HG03064 (cell line): ENCODE measurements around the gene SMIM41.

Experiments used
- ATAC-seq: cut with Tn5 transposase; IDR thresholded peaks from one replicate; pipeline ENCODE4 v1.9.1; 2021; ENCODE audit warnings: low read depth; ENCODE audit not compliant: unreplicated experiment

The SMIM41 gene

GRCh38 chr12:52079576-52080402 lies at the start of gene SMIM41:
SMIM41 (plus strand) TSS chr12:52079704; CDS start chr12:52079780, 76 bp downstream.
- no peak for ATAC-seq

DNA sequence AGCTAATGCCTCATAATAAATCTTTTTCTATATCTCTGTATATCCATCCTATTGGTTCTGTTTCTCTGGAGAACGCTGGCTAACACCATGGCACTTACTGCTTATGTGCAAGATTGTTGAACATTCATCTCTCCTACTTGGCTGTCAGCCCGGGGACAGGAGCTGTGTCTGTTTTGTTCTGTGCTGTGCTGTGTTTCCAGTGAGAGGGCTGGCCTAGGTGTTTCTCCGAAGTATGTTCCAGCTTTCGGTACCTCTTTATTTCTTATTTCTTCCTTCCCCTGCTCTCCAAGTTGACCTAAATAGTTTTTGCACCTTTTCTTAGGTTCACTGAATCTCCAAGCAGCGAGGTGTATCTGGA lies 47.1 kb upstream of the SMIM41 start:
- ATAC-seq: no peak

DNA sequence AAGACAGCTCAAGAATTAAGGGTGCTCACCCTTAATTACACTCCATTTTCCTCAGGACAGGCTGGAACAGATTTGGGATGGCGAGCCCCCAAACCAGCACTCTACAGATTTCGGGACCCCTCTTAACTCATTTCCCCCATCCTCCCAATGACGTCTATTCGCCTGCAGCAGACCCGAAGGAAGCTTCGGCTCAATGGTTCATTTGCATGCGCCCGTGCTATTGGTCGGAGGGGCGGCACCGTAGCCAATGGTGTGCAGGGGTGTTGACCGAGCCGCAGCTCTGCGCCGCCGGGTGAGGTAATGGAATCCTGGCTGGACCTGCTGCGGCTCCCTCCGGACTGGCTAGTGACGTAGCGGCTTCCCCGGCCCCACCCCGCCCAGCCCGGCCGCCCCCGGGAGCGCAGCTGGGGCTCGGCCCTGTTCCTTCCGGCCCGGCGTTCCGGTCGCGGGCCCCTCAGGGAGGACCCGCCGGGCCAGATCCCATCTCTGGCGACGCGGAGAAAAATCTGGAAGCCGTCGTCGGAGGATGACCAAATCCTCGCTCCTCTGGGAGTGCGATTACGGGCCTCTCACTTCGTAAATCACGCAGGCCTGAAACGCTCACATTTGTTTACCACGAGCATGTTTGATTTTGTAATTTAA lies 46.6 kb upstream of the SMIM41 start:
- peak; percentile 75 for ATAC-seq

DNA sequence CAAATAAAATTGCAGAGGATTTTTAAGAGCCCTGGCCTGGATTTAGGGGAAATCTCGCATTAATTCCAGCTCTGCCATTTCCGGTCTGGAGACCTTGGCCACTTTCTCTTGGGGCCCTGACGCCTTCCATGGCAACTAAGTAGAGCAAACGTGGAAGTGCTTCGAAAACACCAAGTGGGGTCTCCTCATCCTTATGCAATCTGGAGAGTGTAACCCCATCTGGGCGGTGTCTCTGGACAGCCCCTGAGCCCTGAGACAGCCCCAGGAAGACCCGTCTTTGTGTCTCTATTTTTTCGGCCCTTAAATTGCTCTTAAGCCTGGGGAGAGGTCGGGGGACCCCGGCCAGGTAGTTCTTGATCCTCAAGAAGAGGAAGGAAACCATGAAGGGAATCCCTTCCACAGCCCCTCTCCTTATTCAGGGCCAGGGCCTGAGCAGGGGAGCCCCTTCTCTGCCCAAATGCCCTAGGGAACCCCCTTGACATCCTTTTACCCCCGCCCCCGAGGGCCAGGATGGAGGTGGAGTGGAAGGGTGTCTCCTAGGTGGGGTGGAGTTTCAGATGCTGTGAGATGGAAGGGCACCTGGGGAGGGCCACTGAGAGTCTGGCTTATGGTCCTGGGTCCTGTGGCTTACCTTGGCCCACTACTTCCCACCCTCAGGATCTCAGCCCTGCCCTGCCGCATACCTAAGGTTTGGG lies 45.9 kb upstream of the SMIM41 start:
- no peak for ATAC-seq

DNA sequence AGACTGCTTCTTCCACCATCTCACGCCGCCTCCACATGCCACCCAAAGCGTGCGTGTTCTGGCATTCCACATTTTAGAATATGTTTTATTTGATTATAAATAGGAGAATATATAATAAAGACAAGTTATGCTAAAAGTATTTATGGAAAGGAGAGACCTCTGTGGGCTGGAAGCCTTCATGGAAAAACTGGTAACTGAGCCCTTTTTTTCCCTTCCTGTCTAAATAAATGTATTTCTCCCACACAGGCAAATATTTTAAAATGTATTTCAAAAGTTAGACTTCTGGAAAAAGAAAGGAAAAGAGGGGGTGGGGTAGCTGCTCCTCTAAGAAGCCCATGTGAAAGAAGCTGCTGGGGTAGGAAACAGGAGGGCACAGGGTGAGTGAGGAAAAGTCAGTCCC lies 44.3 kb upstream of the SMIM41 start:
- no peak for ATAC-seq

DNA sequence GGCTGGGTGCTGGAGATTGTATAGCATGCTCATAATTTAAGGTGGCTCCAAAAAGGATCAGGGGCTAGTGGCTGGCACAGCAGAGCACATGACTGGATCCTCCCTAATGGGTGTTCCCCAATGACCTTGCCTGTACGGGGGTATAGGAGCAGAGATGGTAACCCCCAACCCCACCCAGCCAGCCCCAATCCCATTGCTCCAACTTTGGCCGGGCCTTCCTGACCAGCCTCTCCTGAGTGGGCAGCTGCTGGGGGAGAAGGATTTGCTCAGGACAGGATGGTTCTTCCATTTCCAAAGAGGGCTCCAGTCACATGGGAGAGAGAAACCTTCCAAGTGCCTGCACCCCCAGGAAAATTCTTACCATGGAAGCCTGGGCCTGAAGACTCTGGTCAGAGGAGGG lies 43.6 kb upstream of the SMIM41 start:
- no peak for ATAC-seq

GRCh38 chr12:52036587-52037171 lies 42.8 kb upstream of the SMIM41 start:
- no peak for ATAC-seq

GRCh38 chr12:52037248-52037861 lies 42.1 kb upstream of the SMIM41 start:
- ATAC-seq: no peak

DNA sequence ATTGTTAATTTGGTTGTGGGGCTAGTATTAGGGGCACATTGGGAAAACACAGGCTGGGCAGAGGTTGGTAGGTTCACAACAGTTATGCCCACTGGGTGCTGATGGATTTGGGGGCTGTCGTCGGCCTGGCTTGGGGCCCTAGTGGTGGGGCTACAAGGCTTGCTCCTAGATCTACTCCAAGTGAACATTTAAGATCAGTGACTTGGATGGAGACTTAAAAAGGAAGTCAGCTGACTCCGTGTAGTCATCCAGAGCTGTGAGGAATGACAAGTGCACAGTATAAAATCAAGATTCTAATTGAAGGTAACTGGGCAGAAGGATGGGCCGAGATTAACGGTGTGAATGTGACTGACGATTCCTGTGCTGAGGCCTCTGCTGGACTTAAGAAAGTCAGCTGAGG lies 41.1 kb upstream of the SMIM41 start:
- no peak for ATAC-seq

- ATAC-seq: no peak
Observed at GRCh38 chr12:52041035-52041434, 38.5 kb upstream of the SMIM41 start.

GRCh38 chr12:52041695-52042123 lies 37.8 kb upstream of the SMIM41 start:
- no peak for ATAC-seq

DNA sequence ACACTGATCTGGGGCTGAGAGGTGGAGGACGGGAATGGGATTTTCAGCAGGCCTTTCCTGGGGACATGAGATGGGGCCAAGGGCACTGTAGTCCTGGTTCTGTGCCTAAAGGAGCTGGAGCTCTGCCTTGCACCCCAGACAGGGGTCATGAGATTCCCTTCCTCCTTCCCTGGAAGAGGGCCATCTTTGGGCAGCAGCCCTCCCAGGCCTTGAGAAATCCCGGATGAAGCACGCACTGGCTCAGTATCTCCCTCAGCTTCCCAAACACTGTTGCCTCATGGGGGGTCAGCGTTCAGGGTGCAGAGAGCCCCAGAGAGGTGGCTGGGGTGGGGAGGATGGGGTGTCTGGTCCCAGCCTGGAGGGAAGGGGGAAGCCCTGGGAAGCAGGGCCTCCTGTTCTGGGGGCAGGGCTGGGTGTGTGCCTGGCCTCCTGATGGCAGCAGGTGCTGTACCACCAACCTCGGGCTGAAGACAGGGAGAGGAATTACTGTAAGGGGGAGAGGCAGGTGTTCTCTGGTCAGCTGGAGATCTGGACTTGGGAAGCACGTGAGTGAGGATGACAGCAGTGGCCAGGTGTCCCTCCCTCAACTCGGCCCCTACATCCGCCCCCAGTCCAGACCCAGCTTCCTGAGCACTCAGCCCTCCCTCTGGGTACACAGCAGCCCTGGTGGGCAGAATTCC lies 36.7 kb upstream of the SMIM41 start:
- no peak for ATAC-seq

DNA sequence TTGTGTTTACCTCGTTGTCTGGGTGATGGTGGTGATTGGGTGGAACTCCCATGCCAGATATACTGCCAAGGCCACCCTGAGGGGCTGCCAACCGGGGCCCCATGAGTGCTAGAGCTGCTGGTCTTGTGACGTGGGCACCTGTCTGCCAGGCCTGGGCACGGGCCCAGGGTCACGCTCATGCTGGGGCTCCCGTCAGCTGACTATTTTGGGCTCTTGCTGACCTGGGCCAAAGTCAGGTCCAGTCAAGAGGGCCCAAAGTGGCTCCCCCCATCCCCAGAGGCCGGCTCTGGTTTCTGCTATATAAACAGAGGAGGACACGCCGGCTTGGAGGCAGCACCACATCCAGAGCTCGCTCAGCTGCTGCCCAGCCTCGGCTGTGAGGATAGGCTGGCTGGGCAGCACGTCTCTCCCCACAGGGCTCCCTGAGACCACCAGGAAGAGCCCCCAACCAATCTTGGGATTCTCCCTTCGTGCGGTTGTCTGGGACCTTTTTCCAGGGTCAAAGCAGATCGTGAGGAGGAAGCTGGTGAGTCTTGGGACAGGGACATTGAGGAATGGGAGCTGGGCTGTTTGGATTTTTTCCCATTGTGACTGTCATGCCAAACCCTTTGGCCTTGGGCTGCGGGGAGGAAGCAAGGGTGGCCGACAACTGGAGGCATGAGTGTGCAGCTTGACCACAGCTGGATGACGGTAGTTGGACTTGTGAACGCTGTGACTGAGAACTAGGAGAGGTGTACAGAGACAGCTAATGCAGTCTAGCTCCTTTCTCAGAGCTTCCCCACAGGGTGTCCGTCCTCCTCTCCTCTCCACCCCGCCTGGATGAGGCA lies 35.9 kb upstream of the SMIM41 start:
- no peak for ATAC-seq

DNA sequence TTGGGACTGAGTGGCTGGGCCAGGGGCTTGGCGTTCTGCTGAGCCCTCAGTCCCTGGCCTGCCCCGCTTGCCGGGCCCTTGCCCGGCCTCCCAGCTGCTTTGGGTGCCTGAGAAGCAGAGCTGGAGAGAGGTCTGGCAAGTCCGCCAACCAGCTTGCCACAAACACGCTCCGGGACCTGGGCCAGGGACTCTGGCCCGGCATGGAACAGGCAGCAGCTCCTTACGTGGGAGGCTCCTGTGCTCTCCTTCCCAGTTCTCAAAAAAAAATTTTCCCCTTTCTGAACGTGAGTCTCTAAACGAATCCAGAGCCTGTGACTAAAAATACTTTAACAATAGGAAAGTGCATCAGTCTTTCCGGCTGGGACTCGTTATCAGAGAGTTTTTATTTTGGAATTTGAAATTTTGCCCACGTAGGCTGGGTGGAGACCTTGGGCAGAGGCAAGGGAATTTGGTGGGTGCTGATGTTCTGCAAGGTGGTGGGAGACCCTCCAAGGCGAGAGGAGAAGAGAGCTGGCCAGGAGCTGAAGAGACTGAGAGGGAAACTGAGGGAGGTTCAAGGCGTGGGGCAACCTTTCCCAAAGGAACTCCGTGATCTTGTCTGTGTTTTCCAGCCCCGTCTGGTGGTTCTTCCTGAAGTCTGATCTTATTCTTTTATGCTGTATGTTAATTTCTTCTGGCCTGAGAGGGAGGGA lies 35.1 kb upstream of the SMIM41 start:
- ATAC-seq: no peak

DNA sequence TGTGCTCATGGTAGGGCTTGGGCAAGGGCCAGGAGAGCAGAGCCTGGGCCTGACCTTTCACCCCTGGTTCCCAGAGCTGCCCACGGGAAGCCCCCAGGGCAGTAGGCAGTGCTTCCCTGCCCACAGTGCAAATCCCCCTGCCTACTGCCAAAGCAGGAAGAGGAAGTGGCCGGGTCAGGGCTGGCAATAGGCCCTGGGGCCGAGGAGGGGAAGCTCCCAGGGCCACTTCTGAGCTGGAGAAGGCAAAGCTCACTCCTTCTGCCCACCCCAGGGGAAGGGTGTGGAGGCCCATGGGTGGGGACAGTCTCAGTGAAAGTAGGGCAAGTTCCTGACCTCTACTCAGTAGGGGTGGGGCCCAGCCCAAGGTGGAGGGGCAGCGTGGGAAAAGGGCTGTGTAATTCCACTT lies 33.7 kb upstream of the SMIM41 start:
- ATAC-seq: no peak

DNA sequence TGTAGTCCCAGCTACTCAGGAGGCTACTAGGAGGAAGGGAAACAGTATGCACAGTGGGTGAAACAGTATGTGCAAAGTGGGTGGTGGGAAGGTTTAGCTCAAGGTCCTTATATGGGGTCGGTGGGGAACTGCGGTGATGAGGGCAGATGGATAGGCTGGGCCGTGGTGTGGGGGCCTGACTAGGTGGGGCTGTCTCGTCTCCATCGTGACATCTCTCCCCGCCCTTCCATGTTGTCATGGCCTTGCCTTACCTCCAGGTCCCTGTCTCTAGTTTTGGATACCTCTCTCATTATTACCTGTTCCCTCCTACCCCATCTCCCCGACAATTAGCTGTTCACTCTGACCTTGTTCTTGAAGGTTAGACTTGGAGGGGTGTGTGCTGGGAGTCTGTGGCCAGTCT lies 32.6 kb upstream of the SMIM41 start:
- no peak for ATAC-seq

- no peak for ATAC-seq
Observed at GRCh38 chr12:52049286-52049685, 30.2 kb upstream of the SMIM41 start.

DNA sequence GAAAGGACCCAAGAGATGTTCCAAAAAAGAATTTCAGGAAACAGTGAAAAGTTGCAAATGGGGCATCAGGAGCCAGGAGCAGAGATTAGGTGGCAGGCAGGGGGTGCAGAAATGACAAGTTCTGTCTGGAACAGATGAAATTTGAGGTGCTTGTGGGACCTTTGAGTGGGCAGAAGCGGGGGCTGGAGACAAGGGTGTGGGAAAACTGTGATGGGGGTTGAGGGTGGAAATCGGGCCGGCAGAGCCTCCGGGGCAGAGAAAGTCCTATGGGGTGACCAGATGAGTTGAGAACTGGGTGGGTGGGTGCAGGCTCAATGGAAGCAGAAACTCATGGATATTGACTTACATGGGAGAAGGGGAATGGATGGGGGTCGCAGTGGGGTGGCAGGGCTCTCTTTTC lies 29.8 kb upstream of the SMIM41 start:
- ATAC-seq: no peak
